ENCODE results near the gene BCL2L2.

The BCL2L2 gene

DNA sequence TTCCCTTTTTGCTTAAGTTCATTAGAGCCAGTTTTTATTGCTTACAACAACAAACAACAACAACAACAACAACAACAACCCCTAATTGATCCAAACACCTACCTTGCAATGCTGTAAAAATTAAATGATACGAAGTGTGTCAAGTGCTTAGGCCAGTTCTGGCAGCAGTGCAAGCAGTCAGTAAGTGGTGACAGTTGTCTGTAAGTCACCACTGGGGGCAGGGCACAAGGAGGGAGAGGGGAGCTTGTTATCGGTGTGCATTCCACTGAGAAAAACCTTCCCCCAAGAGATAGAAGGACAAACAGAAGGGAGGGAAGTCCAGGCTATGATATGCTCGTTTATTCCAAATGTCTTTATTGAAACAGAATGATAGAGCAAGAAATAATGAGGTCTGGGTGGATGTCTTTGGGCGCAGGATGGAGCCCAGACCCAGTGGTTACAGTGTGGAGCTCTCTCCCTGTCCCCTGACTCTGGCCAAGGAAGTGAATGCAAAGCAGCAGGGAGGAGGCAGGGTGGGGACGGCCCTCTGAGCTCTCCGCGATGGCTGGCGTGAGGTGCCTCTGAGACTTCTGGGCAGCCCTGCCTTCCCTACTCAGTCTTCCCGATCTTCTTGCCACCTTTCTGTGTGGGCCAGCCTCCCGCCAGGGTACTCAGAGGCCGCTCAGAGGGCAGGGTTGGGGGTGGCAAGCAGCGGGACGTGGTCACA, 39.5 kb downstream of the BCL2L2 start:
- no peaks in the 10 kb centered on the region for H3F3A ChIP-seq (ENCODE audit: insufficient read depth, low read length)
- no peak overlapping the region for H3K27ac ChIP-seq (ENCODE audit: low read depth, low read length, poor library complexity, severe bottlenecking)
- H3K4me2 ChIP-seq (ENCODE audit: low read length) = no peak overlapping the region
- no peaks in the 10 kb centered on the region for H3K79me2 ChIP-seq (ENCODE audit: insufficient read depth, low read length)
- no peak overlapping the region for H2AFZ ChIP-seq (ENCODE audit: low read length)
- no peak overlapping the region for H3K9ac ChIP-seq (ENCODE audit: low read length)
- no peaks in the 10 kb centered on the region for H4K20me1 ChIP-seq (ENCODE audit: insufficient read depth, low read length)
- TF ChIP-seq CTCF (IDR thresholded peaks at IDR 0.05; ENCODE audit: low read length) = no peak
- no peak for TF ChIP-seq EZH2 (IDR thresholded peaks at IDR 0.05; ENCODE audit: borderline replicate concordance, low read length)
- H3K9me2 ChIP-seq (ENCODE audit: low read depth, low read length) = no peaks in the 10 kb centered on the region
- no peaks in the 10 kb centered on the region for H3K9me3 ChIP-seq (ENCODE audit: low read length)
- no peaks in the 10 kb centered on the region for H3K27me3 ChIP-seq (ENCODE audit: insufficient read depth, low read length)
- no peak overlapping the region for H3K4me3 ChIP-seq (ENCODE audit: low read depth, low read length, poor library complexity, severe bottlenecking)
- no peaks in the 10 kb centered on the region for H3K36me3 ChIP-seq (ENCODE audit: insufficient read depth, low read length)
- H3K4me1 ChIP-seq (ENCODE audit: insufficient read depth, low read length, severe bottlenecking) = no peaks in the 10 kb centered on the region

DNA sequence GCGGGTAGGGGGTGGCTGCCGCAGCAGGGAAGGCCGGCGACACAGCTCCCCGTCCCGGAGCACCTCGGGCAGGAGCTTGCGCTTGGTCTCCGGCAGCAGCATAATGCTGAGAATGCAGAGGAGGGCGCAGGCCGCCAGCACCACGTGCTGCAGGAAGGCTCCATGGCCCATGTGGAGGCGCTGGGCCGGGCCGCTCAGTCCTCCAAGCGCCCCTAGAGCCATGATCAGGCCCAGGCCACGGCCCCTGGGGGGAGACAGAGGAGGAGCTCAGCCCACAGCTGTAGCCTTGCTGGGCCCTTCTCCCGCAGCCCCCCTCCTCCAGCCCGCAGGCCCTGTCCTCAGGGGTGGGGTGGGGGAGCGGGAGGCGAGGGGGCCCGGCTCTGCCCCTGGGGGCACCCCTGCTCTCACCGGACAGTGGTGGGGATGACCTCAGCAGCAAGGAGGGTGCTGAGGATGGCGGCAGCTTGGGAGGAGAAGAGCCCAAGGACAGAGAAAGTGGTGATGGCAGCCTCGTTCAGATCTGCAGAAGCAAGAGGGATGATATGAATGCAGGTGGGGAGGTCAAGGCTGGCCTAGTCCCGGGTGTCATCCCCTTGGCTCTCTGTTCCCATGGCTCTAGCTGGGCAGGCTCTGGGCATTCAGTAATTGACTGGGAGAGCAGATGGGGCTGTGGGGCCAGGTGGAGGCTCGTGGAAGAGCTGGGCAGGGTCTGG, 40.2 kb downstream of the BCL2L2 start:
- H3K4me3 ChIP-seq (ENCODE audit: low read depth, low read length, poor library complexity, severe bottlenecking) = no peak overlapping the region
- no peaks in the 10 kb centered on the region for H3K27me3 ChIP-seq (ENCODE audit: insufficient read depth, low read length)
- H3K4me2 ChIP-seq (ENCODE audit: low read length) = no peak overlapping the region
- H3K36me3 ChIP-seq (ENCODE audit: insufficient read depth, low read length) = no peaks in the 10 kb centered on the region
- no peaks in the 10 kb centered on the region for H3K4me1 ChIP-seq (ENCODE audit: insufficient read depth, low read length, severe bottlenecking)
- H3K79me2 ChIP-seq (ENCODE audit: insufficient read depth, low read length) = no peaks in the 10 kb centered on the region
- no peak overlapping the region for H3K27ac ChIP-seq (ENCODE audit: low read depth, low read length, poor library complexity, severe bottlenecking)
- no peaks in the 10 kb centered on the region for H3K9me3 ChIP-seq (ENCODE audit: low read length)
- H3K9ac ChIP-seq (ENCODE audit: low read length) = no peak overlapping the region
- TF ChIP-seq CTCF (IDR thresholded peaks at IDR 0.05; ENCODE audit: low read length) (no peak), EZH2 (IDR thresholded peaks at IDR 0.05; ENCODE audit: borderline replicate concordance, low read length) (no peak)
- no peaks in the 10 kb centered on the region for H3F3A ChIP-seq (ENCODE audit: insufficient read depth, low read length)
- H4K20me1 ChIP-seq (ENCODE audit: insufficient read depth, low read length) = no peaks in the 10 kb centered on the region
- H3K9me2 ChIP-seq (ENCODE audit: low read depth, low read length) = no peaks in the 10 kb centered on the region
- no peak overlapping the region for H2AFZ ChIP-seq (ENCODE audit: low read length)

- Histone ChIP-seq H3K9me2 (ENCODE audit: low read depth, low read length) (no peaks in the 10 kb centered on the region), H3K27me3 (ENCODE audit: insufficient read depth, low read length) (no peaks in the 10 kb centered on the region), H3K27ac (ENCODE audit: low read depth, low read length, poor library complexity, severe bottlenecking) (no peak overlapping the region), H3F3A (ENCODE audit: insufficient read depth, low read length) (no peaks in the 10 kb centered on the region), H3K36me3 (ENCODE audit: insufficient read depth, low read length) (no peaks in the 10 kb centered on the region), H3K4me2 (ENCODE audit: low read length) (no peak overlapping the region), H3K4me1 (ENCODE audit: insufficient read depth, low read length, severe bottlenecking) (no peaks in the 10 kb centered on the region), H3K79me2 (ENCODE audit: insufficient read depth, low read length) (no peaks in the 10 kb centered on the region), H2AFZ (ENCODE audit: low read length) (no peak overlapping the region), H3K4me3 (ENCODE audit: low read depth, low read length, poor library complexity, severe bottlenecking) (no peak overlapping the region), H4K20me1 (ENCODE audit: insufficient read depth, low read length) (no peaks in the 10 kb centered on the region), H3K9me3 (ENCODE audit: low read length) (no peaks in the 10 kb centered on the region), H3K9ac (ENCODE audit: low read length) (no peak overlapping the region)
- TF ChIP-seq EZH2 (IDR thresholded peaks at IDR 0.05; ENCODE audit: borderline replicate concordance, low read length) (no peak), CTCF (IDR thresholded peaks at IDR 0.05; ENCODE audit: low read length) (no peak)
Measured at GRCh38 chr14:23347406-23348296, 41.0 kb downstream of the BCL2L2 start.
